Body of pancreas (tissue), 4 donors: Measurements from ENCODE around the gene TRAM2. TPM values are rescaled to one million over a fixed set of nuclear protein-coding genes. Genes with fewer than 3 reads are reported as not detected.

Experiments
- ATAC-seq: fragments of 150-250 bp; one replicate; pipeline ENCODE4 v1.9.1; 2016
- DNase-seq, 4 donors: peaks; one replicate each; pipeline ENCODE4 v3.0.0-alpha.2; 2019
- H3K27ac ChIP-seq, 4 donors: fragments of 200-600 bp; sonication (generic); 1 replicate in 3 of 4; 2 replicates in 1 of 4; pipeline versions ENCODE4 v1.5.1 to v1.6.1; 2016 to 2019; ENCODE audit warnings: mild to moderate bottlenecking in 1 of 4, mixed read lengths in 1 of 4, moderate library complexity in 1 of 4
- H3K27me3 ChIP-seq, 2 donors: fragments of 200-600 bp; sonication (generic); one replicate each; pipeline ENCODE4 v1.6.0; 2016; ENCODE audit warnings: mild to moderate bottlenecking in 1 of 2
- H3K36me3 ChIP-seq, 2 donors: fragments of 200-600 bp; sonication (generic); replicated peaks in 1 of 2; 2 replicates each; pipeline ENCODE4 v1.5.1; 2016; ENCODE audit warnings: low read depth in 2 of 2; ENCODE audit not compliant: insufficient read depth in 1 of 2
- H3K4me1 ChIP-seq: fragments of 200-600 bp; sonication (generic); one replicate; pipeline ENCODE4 v1.6.0; 2016
- H3K4me3 ChIP-seq, 2 donors: fragments of 200-600 bp; sonication (generic); 1 replicate in 1 of 2; 2 replicates in 1 of 2; pipeline ENCODE4 v1.5.1; 2016 to 2019
- H3K9me3 ChIP-seq, 3 donors: fragments of 200-600 bp; sonication (generic); 1 replicate in 2 of 3; 2 replicates in 1 of 3; pipeline ENCODE4 v1.5.1; 2016
- CTCF ChIP-seq, 7 experiments: fragments of 450-650 bp in 4 of 7; fragments of 200-600 bp in 3 of 7; sonication (generic) in 3 of 7; IDR thresholded peaks; one replicate each; pipeline ENCODE4 v1.5.1; 2016 to 2019; ENCODE audit warnings: antibody characterized with exemption in 7 of 7
- POLR2A ChIP-seq, 3 donors: fragments of 450-650 bp; IDR thresholded peaks; one replicate each; pipeline ENCODE4 v1.6.1; 2016; ENCODE audit warnings: antibody characterized with exemption in 3 of 3, mild to moderate bottlenecking in 2 of 3
- WGBS, 2 donors: methylation state at CpG; one replicate each; pipeline ENCODE4 v1.1.5; 2017; 5-methylcytosine and 5-hydroxymethylcytosine counted together
- intact Hi-C: fragments of 100-400 bp; cut with DNase I; formaldehyde crosslinking; loops from one replicate; pipeline ENCODE4 v1.15.1; 2023
- total RNA-seq, 2 donors: library from RNA; depleted of rRNA; stranded (reverse); fragments of >200 nt; gene quantifications; one replicate each; pipeline ENCODE4 v1.1.0, GENCODE V29; 2016

Gene TRAM2
- total RNA-seq, 2 donors from 2014 or later = 6.7 to 7.9 TPM

GRCh38 chr6:52454556-52454955, 122.3 kb downstream of the TRAM2 start:
- DNase-seq (no peak), ATAC-seq (no peak)
- Histone ChIP-seq H3K9me3 (no peaks in the 10 kb centered on the region), H3K4me3 (no peak overlapping the region), H3K27me3 (no peaks in the 10 kb centered on the region), H3K4me1 (no peaks in the 10 kb centered on the region), H3K36me3 (no peaks in the 10 kb centered on the region), H3K27ac (no peak overlapping the region)
- 50 to 74% methylated on average over 2 of the region's 2 CpGs for WGBS, 2 donors
- intact Hi-C loops = no loop called here
- no peak for TF ChIP-seq CTCF (IDR thresholded peaks at IDR 0.05)
- TF ChIP-seq POLR2A (IDR thresholded peaks at IDR 0.05) = no peak

Other genes starting within 250 kb of the TRAM2 start
- 1 to 10 TPM; 4.0 to 4.9 TPM for gene PAQR8, start 214.9 kb downstream of the TRAM2 start, total RNA-seq
- gene EFHC1, start 156.7 kb downstream of the TRAM2 start, total RNA-seq = 10 to 100 TPM; 11.5 to 17.4 TPM
- 10 to 100 TPM; 14.8 to 33.2 TPM for gene TMEM14A, start 94.1 kb upstream of the TRAM2 start, total RNA-seq
- 10 to 100 TPM; 73.7 to 76.1 TPM for gene GSTA2, start 186.4 kb upstream of the TRAM2 start, total RNA-seq
- gene GSTA1, start 226.8 kb upstream of the TRAM2 start, total RNA-seq = 10 to 100 TPM; 33.2 to 54.1 TPM